Measurements from ENCODE around the gene RPL29.
A peak's percentile ranks its signal among the peaks of the same experiment; 100 is the strongest.

Gene RPL29

GRCh38 chr3:51982352-51982837 lies 13.3 kb downstream of the RPL29 start:
- no peak for DNase-seq

- DNase-seq: no peak
These were observed 15.4 kb downstream of the RPL29 start for GRCh38 chr3:51980253-51980652.

GRCh38 chr3:51978143-51978502 lies 17.6 kb downstream of the RPL29 start:
- no peak for DNase-seq

GRCh38 chr3:51977446-51978142 lies 18.1 kb downstream of the RPL29 start:
- DNase-seq: no peak

- DNase-seq: peak; percentile 54
These were observed 19.7 kb downstream of the RPL29 start for GRCh38 chr3:51975852-51976549.

- peak; percentile 64 for DNase-seq
These were observed 20.5 kb downstream of the RPL29 start, which contains the start of gene ABHD14A for GRCh38 chr3:51974963-51975851. Gene ABHD14A, plus strand, starts transcription at chr3:51975064. Its CDS starts 72 bp downstream, at chr3:51975136.

- no peak for DNase-seq
These were observed 21.3 kb downstream of the RPL29 start for GRCh38 chr3:51974277-51974962.

- no peak for DNase-seq
These were observed 24.3 kb downstream of the RPL29 start for GRCh38 chr3:51971350-51971749.

GRCh38 chr3:51970606-51971300 lies 24.9 kb downstream of the RPL29 start:
- DNase-seq: no peak

GRCh38 chr3:51969841-51970240 lies 25.9 kb downstream of the RPL29 start:
- no peak for DNase-seq

GRCh38 chr3:51968883-51969678 lies 26.6 kb downstream of the RPL29 start:
- DNase-seq: no peak

- peak; percentile 12 for DNase-seq
These were observed 27.4 kb downstream of the RPL29 start for GRCh38 chr3:51968170-51968775.

- peak; percentile 82 for DNase-seq
These were observed 28.1 kb downstream of the RPL29 start, which contains the start of gene PCBP4 for GRCh38 chr3:51967384-51968169. Gene PCBP4, minus strand, starts transcription at chr3:51967454. Its CDS starts 6,214 bp downstream, at chr3:51961240.

- DNase-seq: no peak
These were observed 28.7 kb downstream of the RPL29 start for GRCh38 chr3:51966922-51967383.

- peak; percentile 42 for DNase-seq
These were observed 29.2 kb downstream of the RPL29 start for GRCh38 chr3:51966486-51966885.

- no peak for DNase-seq
These were observed 29.7 kb downstream of the RPL29 start for GRCh38 chr3:51966016-51966415.

GRCh38 chr3:51964521-51964920 lies 31.2 kb downstream of the RPL29 start:
- DNase-seq: no peak

GRCh38 chr3:51963951-51964451 lies 31.7 kb downstream of the RPL29 start:
- DNase-seq: no peak
